ENCODE data around the gene SALL3. TPM values are rescaled to one million over a fixed set of nuclear protein-coding genes. Genes with fewer than 3 reads are reported as not detected.
A peak's percentile ranks its signal among the peaks of the same experiment; 100 is the strongest.

Gene SALL3
- polyA plus RNA-seq, 1 donor: not detected

GRCh38 chr18:78980777-78981380, 1.3 kb downstream of the SALL3 start:
- DNase-seq: no peak

GRCh38 chr18:78981394-78981831, 1.8 kb downstream of the SALL3 start:
- no peak for DNase-seq

GRCh38 chr18:78981989-78982620, 2.5 kb downstream of the SALL3 start:
- DNase-seq: no peak

- no peak for DNase-seq
These were observed 3.9 kb downstream of the SALL3 start for GRCh38 chr18:78983512-78983911.

- no peak for DNase-seq
These were observed 5.5 kb downstream of the SALL3 start for GRCh38 chr18:78984941-78985784.

GRCh38 chr18:78986018-78986481, 6.4 kb downstream of the SALL3 start:
- peak; percentile 42 for DNase-seq

- DNase-seq: no peak
These were observed 11.8 kb downstream of the SALL3 start for GRCh38 chr18:78991446-78991845.

GRCh38 chr18:78992041-78993011, 12.7 kb downstream of the SALL3 start:
- DNase-seq: no peak

GRCh38 chr18:78993014-78993926, 13.7 kb downstream of the SALL3 start:
- no peak for DNase-seq

GRCh38 chr18:78994000-78994399, 14.4 kb downstream of the SALL3 start:
- DNase-seq: no peak

- DNase-seq: no peak
These were observed 14.9 kb downstream of the SALL3 start for GRCh38 chr18:78994531-78994930.

- no peak for DNase-seq
These were observed 15.5 kb downstream of the SALL3 start for GRCh38 chr18:78994977-78995582.

GRCh38 chr18:78995740-78996395, 16.2 kb downstream of the SALL3 start:
- no peak for DNase-seq

GRCh38 chr18:78996741-78997490, 17.3 kb downstream of the SALL3 start:
- DNase-seq: no peak

GRCh38 chr18:78998371-78999071, 18.9 kb downstream of the SALL3 start:
- DNase-seq: no peak

- no peak for DNase-seq
These were observed 20.3 kb downstream of the SALL3 start for GRCh38 chr18:78999939-79000338.

- DNase-seq: no peak
These were observed 21.4 kb downstream of the SALL3 start for GRCh38 chr18:79000997-79001396.

- no peak for DNase-seq
These were observed 26.0 kb downstream of the SALL3 start for GRCh38 chr18:79005653-79006052.

Data from hindlimb muscle (tissue), 1 donor.